Epithelial cell of esophagus (primary cell): ENCODE data around the gene SCG5.
A peak's percentile ranks its signal among the peaks of the same experiment; 100 is the strongest.

Experiments
- DNase-seq: peaks from one replicate; pipeline ENCODE4 v3.0.0; 2010; ENCODE audit warnings: low read depth
- H3K4me3 ChIP-seq: 2 replicates; pipeline ENCODE4 v1.5.1; 2011; ENCODE audit warnings: mild to moderate bottlenecking, low read length, control low read depth
- TF ChIP-seq, protein P1 (sequence below): IDR thresholded peaks from 2 replicates; pipeline ENCODE4 v1.5.1; 2011; ENCODE audit warnings: low read depth, mild to moderate bottlenecking, low read length, control low read depth, inconsistent platforms; ENCODE audit not compliant: insufficient read depth; ENCODE audit errors: missing control alignments

Gene SCG5

GRCh38 chr15:32701863-32702262 lies 60.4 kb downstream of the SCG5 start:
- no peak overlapping the region for H3K4me3 ChIP-seq
- no peak for DNase-seq
- TF ChIP-seq, protein P1, sequence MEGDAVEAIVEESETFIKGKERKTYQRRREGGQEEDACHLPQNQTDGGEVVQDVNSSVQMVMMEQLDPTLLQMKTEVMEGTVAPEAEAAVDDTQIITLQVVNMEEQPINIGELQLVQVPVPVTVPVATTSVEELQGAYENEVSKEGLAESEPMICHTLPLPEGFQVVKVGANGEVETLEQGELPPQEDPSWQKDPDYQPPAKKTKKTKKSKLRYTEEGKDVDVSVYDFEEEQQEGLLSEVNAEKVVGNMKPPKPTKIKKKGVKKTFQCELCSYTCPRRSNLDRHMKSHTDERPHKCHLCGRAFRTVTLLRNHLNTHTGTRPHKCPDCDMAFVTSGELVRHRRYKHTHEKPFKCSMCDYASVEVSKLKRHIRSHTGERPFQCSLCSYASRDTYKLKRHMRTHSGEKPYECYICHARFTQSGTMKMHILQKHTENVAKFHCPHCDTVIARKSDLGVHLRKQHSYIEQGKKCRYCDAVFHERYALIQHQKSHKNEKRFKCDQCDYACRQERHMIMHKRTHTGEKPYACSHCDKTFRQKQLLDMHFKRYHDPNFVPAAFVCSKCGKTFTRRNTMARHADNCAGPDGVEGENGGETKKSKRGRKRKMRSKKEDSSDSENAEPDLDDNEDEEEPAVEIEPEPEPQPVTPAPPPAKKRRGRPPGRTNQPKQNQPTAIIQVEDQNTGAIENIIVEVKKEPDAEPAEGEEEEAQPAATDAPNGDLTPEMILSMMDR = no peak

DNA sequence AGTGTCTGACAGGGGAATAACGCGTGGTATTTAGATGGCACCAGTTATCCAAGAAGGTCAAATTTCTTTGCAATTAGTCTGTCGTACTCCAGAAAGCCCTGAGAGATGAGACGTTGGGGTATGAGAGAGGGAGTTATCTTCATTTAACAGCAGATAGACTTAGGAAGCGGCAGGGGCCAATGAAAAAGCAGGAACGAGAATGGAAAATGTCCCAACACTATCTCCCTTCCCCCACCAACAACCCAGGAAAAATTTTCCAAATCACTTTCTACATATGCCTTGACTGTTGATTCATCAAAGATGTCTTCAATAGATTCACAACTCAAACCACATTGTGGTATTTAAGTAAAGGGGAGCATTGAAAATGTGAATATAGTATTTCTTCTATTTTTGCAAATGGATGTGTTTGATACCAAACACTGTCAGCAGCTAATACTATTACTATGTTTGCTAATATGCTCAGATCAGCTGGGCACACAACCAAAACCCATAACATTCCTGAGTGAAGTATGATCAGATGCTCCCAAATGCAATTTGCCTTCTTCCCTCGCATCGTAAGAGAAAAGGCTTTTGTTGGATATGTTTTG lies 63.0 kb downstream of the SCG5 start:
- no peak overlapping the region for H3K4me3 ChIP-seq
- DNase-seq = no peak
- TF ChIP-seq, protein P1 = no peak

DNA sequence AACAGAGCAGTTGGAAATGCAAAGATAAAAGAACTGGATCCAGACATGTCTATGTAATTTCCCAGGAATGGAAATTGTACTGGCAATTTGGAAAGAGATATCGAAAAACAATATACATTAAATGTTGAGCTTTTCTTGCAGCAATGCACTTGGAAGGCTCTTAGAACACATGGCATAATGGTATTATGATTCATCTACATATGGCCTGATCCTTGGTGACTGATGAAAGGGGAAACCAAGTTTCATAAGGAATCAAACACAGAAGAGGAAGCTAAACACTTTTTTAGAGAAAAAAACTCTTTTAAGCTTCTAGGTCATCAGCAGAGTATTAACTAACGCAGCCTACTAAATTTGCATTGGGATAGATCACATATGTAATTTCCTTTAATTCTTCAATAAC lies 63.9 kb downstream of the SCG5 start:
- TF ChIP-seq, protein P1 = no peak
- H3K4me3 ChIP-seq = no peak overlapping the region
- peak; percentile 36 for DNase-seq

GRCh38 chr15:32706704-32707103 lies 65.2 kb downstream of the SCG5 start:
- TF ChIP-seq, protein P1 = no peak
- DNase-seq = peak; percentile 63
- no peak overlapping the region for H3K4me3 ChIP-seq

- no peak for DNase-seq
- H3K4me3 ChIP-seq = no peak overlapping the region
- TF ChIP-seq, protein P1 = no peak
Measured at GRCh38 chr15:32707436-32707835, 65.9 kb downstream of the SCG5 start.

GRCh38 chr15:32709295-32710033 lies 68.0 kb downstream of the SCG5 start:
- TF ChIP-seq, protein P1 = no peak
- DNase-seq = no peak
- no peak overlapping the region for H3K4me3 ChIP-seq

GRCh38 chr15:32715276-32715675 lies 73.8 kb downstream of the SCG5 start:
- H3K4me3 ChIP-seq = no peak overlapping the region
- DNase-seq = peak; percentile 50

More at GRCh38 chr15:32715276-32715675, 73.8 kb downstream of the SCG5 start:
- TF ChIP-seq, protein P1 = no peak
